Measurements from ENCODE around the gene FOSB.

GRCh38 chr19:45483033-45483432, 15.2 kb downstream of the FOSB start:
- no peak for TF ChIP-seq CTCF (conservative IDR thresholded peaks at IDR 0.05 in 1 of 2, IDR thresholded peaks at IDR 0.05 in 1 of 2; ENCODE audit: low read depth in 1 of 2, low read length in 2 of 2)
- TF ChIP-seq EZH2 (IDR thresholded peaks at IDR 0.05; ENCODE audit: low read length, missing control alignments): no peak

All from fibroblast of lung (primary cell).